Suprapubic skin (tissue), 4 donors: ENCODE data around the gene HOXC13. TPM values are rescaled to one million over a fixed set of nuclear protein-coding genes. Genes with fewer than 3 reads are reported as not detected.

ENCODE experiments used
- DNase-seq, 2 donors: peaks; one replicate each; pipeline ENCODE4 v3.0.0-alpha.2; 2019; ENCODE audit warnings: low spot score in 2 of 2
- H3K27ac ChIP-seq: fragments of 200-600 bp; sonication (generic); one replicate; pipeline ENCODE4 v1.5.1; 2019
- H3K27me3 ChIP-seq: fragments of 200-600 bp; sonication (generic); one replicate; pipeline ENCODE4 v1.5.1; 2019
- H3K36me3 ChIP-seq: fragments of 200-600 bp; sonication (generic); one replicate; pipeline ENCODE4 v1.5.1; 2019
- H3K4me1 ChIP-seq: fragments of 200-600 bp; sonication (generic); one replicate; pipeline ENCODE4 v1.5.1; 2019
- H3K4me3 ChIP-seq: fragments of 200-600 bp; sonication (generic); one replicate; pipeline ENCODE4 v1.5.1; 2019; ENCODE audit warnings: mild to moderate bottlenecking
- H3K9me3 ChIP-seq: fragments of 200-600 bp; sonication (generic); one replicate; pipeline ENCODE4 v1.5.1; 2019
- EP300 ChIP-seq: sonication (generic); formaldehyde crosslinking; IDR thresholded peaks from one replicate; pipeline ENCODE4 v1.6.1; 2017; ENCODE audit warnings: antibody characterized with exemption
- POLR2A ChIP-seq, 2 donors: fragments of 450-650 bp; IDR thresholded peaks; one replicate each; pipeline ENCODE4 v1.6.1; 2017; ENCODE audit warnings: antibody characterized with exemption in 2 of 2, mild to moderate bottlenecking in 2 of 2, moderate library complexity in 2 of 2
- POLR2AphosphoS5 ChIP-seq, 3 donors: sonication (generic); formaldehyde crosslinking; IDR thresholded peaks; one replicate each; pipeline ENCODE4 v1.6.1; 2017; ENCODE audit warnings: antibody characterized with exemption in 3 of 3
- WGBS: methylation state at CpG from one replicate; pipeline ENCODE4 v1.1.5; 2018; 5-methylcytosine and 5-hydroxymethylcytosine counted together
- total RNA-seq, 4 donors: library from RNA; depleted of rRNA; stranded (reverse); fragments of >200 nt; gene quantifications; one replicate each; pipeline ENCODE4 v1.1.0, GENCODE V29; 2016
- TF ChIP-seq, protein P1 (sequence below), 2 donors: fragments of 200-600 bp in 1 of 2; fragments of 450-650 bp in 1 of 2; sonication (generic) in 1 of 2; IDR thresholded peaks; one replicate each; pipeline ENCODE4 v1.5.1; 2016 to 2019; ENCODE audit warnings: antibody characterized with exemption in 2 of 2, mild to moderate bottlenecking in 1 of 2, moderate library complexity in 1 of 2

HOXC13 gene
- total RNA-seq, 4 donors from 2014 or later = 5.3 to 16.7 (median 10.2) TPM

DNA sequence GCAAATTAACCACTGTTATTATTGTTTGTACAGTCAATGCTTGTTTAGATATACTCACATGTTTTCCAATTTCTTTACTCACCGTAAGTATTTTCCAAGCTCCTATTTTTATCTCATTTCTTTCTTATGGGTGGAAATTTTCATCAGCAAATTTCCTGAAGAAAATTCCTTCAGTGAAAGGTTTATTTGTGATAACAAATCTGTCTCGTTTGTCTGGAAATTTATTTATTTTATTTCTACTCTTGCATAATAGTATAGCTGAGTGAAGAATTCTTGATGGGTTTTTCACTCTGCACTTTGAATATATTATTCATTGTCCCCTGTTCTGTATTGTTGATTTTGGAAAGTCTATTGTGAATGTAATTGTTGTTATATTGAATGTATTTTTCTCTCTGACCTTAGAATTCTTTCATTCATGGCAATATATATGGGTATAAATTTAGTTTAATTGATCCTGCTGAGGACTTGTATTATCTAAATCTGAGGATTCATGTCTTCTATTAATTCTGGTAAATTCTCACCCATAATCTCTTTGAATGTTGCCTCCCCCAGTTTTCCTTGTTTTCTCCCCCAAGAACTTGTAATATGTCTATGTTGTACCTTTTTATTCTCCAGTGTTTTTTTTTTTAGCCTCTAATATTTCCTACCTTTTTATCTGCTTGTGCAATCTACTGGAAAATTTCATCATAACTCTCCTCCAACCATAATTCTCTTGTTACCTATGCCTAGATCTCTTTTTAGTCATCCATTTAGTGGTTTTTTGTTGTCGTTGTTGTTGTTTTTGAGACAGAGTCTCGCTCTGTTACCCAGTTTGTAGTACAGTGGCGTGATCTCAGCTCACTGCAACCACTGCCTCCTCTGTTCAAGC, 21.6 kb upstream of the HOXC13 start:
- no peak overlapping the region for H3K4me3 ChIP-seq

DNA sequence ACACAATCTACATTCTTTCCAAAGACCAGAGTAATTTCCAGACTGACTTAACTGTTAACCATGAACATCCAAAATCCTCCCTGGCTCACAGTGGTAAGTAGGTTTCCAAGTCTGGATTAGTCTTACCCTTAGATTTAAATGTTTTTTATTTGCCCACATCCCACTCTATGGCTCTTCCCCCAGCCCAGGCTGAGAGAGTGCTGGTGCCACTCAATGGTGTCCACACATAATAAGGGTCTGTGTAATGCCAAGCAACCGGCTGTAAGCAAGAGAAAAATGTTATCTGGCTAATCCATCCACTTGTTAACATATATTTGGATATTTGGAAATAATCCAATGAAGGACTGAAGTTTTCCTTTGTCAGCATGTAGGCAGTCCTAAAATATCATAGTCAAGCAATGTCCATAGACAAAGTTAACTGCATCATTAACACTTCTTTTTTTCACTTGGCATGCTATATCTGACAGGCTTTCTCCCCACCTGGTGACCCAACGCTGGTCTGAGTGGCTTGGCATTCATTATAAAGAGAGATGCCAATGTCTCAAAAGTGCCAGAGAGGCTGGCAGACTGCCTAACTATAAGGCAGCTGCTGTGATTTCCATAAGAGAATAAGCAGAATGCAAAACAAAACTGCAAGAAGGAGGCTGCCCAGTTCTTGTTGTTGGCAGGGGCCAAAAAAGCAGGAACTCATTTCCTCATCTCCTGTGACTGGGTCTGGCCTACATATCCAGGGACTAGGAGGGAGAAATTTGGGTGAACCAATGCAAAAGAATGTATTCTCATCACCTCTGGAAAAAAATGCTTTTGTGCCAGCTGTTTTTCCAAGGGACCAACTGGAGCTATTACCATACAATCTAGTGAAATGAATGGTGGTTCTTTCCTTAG, 13.9 kb upstream of the HOXC13 start:
- WGBS = 37% methylated on average over 2 of the region's 2 CpGs
- Histone ChIP-seq H3K27ac (no peak overlapping the region), H3K4me3 (no peak overlapping the region), H3K4me1 (peaks cover 10% of the 10 kb centered on the region), H3K27me3 (peaks cover 85% of the 10 kb centered on the region), H3K9me3 (no peaks in the 10 kb centered on the region), H3K36me3 (no peaks in the 10 kb centered on the region)
- no peak for DNase-seq
- TF ChIP-seq, protein P1, sequence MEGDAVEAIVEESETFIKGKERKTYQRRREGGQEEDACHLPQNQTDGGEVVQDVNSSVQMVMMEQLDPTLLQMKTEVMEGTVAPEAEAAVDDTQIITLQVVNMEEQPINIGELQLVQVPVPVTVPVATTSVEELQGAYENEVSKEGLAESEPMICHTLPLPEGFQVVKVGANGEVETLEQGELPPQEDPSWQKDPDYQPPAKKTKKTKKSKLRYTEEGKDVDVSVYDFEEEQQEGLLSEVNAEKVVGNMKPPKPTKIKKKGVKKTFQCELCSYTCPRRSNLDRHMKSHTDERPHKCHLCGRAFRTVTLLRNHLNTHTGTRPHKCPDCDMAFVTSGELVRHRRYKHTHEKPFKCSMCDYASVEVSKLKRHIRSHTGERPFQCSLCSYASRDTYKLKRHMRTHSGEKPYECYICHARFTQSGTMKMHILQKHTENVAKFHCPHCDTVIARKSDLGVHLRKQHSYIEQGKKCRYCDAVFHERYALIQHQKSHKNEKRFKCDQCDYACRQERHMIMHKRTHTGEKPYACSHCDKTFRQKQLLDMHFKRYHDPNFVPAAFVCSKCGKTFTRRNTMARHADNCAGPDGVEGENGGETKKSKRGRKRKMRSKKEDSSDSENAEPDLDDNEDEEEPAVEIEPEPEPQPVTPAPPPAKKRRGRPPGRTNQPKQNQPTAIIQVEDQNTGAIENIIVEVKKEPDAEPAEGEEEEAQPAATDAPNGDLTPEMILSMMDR (IDR thresholded peaks at IDR 0.05) = no peak
- no peak for TF ChIP-seq POLR2A (IDR thresholded peaks at IDR 0.05)
- TF ChIP-seq EP300 = no peak
- TF ChIP-seq POLR2AphosphoS5 (IDR thresholded peaks at IDR 0.05) = no peak

More for the DNA sequence above, 21.6 kb upstream of the HOXC13 start:
- H3K27me3 ChIP-seq = peaks cover 69% of the 10 kb centered on the region
- no peaks in the 10 kb centered on the region for H3K36me3 ChIP-seq
- TF ChIP-seq POLR2A (IDR thresholded peaks at IDR 0.05) (no peak), POLR2AphosphoS5 (IDR thresholded peaks at IDR 0.05) (no peak), EP300 (no peak)
- TF ChIP-seq, protein P1 (IDR thresholded peaks at IDR 0.05) = no peak
- no peaks in the 10 kb centered on the region for H3K4me1 ChIP-seq
- H3K9me3 ChIP-seq = no peaks in the 10 kb centered on the region
- no peak overlapping the region for H3K27ac ChIP-seq
- WGBS = 75% methylated on average over 5 of the region's 5 CpGs
- no peak for DNase-seq

DNA sequence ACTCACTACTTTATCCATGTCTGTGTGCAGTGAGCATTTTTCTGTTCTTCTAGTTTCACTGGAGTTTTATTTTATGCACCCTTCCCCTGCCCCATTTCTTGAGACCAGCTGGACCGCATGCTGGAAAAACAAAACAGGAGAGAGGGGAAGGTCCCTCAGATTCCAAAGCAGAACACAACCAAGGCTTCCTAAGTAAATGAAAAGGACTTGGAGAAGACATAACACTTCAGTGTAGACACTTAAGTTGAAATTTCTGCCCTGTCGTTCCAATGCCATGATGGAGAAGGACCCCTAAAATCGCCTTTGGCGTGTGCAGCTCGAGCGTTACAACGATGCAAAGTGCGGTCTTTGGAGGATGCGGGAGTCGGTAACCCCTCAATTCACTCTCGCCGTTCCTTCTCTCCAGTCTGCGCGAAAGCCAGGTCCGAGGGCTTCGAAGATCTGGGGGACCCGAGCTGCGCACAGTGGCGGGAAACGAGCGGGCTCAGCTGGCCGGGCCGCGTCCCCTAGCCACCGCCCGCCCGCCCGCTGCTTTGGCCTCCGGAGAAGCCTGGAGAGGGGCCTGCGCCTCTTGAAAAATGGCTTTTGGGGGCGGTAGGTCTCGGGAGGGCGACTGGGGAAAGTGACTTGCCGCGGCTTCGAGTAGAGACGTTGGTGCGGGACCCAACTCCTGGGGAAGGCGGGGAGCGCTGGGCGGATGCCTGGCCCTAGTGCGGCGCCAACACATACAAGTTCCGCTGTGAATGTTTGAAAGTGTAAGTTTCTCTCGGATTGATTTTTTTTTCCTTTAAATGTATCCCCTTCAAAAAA, 11.2 kb upstream of the HOXC13 start:
- H3K4me3 ChIP-seq = peak overlapping the region; percentile 10
- no peak overlapping the region for H3K27ac ChIP-seq
- peaks cover 10% of the 10 kb centered on the region for H3K4me1 ChIP-seq
- peaks cover 94% of the 10 kb centered on the region for H3K27me3 ChIP-seq
- TF ChIP-seq, protein P1 (IDR thresholded peaks at IDR 0.05) = no peak
- no peak for TF ChIP-seq POLR2AphosphoS5 (IDR thresholded peaks at IDR 0.05)
- no peak for TF ChIP-seq EP300
- no peak for TF ChIP-seq POLR2A (IDR thresholded peaks at IDR 0.05)
- 33% methylated on average over 27 of the region's 45 CpGs for WGBS
- H3K36me3 ChIP-seq = no peaks in the 10 kb centered on the region
- no peaks in the 10 kb centered on the region for H3K9me3 ChIP-seq
- no peak for DNase-seq

DNA sequence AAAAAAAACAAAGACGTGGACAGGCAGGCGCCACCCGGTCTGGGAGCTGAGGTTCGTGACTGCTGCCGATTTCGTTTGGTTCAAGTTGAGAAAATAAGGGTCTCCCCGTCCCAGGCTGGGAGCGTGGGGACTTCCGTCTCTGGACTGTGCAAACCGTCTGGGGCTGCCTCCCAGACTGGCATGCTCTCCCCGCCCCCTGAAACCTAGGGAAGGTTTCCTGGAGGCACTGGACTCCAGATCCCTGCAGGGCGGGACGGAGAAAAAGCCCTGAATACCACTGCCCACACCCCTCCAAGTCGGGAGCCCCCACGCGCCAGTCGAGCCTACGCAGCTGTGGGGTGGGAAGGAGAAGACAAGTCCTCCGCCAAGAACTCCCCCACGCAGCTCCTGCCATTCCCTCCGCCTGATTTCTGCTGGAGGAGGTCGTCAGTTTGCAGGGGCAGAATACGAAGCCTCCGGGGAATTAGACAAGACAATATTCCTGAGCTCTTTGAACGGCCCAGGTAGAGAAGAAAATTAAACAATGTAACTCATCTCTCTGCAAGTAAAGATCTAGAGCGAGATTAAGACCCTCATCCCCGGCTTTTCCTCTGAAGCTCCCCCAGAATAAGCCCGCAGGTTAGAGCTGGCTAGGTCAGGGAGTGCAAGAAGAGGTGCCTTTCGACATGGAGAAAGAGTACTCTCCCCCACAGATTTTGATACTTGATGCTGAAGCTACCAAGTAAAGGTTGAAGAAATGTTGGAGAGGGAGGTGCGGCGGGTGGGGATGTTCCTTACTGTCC, 10.4 kb upstream of the HOXC13 start:
- WGBS = 12% methylated on average over 28 of the region's 31 CpGs
- Histone ChIP-seq H3K9me3 (no peaks in the 10 kb centered on the region), H3K4me1 (peaks cover 10% of the 10 kb centered on the region), H3K36me3 (no peaks in the 10 kb centered on the region), H3K27me3 (peaks cover 97% of the 10 kb centered on the region), H3K4me3 (peak overlapping the region; percentile 10), H3K27ac (no peak overlapping the region)
- no peak for DNase-seq
- TF ChIP-seq POLR2A (IDR thresholded peaks at IDR 0.05) = no peak
- TF ChIP-seq POLR2AphosphoS5 (IDR thresholded peaks at IDR 0.05) = no peak
- TF ChIP-seq, protein P1 (IDR thresholded peaks at IDR 0.05) = no peak
- TF ChIP-seq EP300 = no peak
